ENCODE data around the gene LMBRD1. TPM values are rescaled to one million over a fixed set of nuclear protein-coding genes. Genes with fewer than 3 reads are reported as not detected.

LMBRD1 gene
- total and polyA plus RNA-seq, 2 of the 4 experiments (the other 2 are of a cell fraction): 3.9 to 8.7 TPM

DNA sequence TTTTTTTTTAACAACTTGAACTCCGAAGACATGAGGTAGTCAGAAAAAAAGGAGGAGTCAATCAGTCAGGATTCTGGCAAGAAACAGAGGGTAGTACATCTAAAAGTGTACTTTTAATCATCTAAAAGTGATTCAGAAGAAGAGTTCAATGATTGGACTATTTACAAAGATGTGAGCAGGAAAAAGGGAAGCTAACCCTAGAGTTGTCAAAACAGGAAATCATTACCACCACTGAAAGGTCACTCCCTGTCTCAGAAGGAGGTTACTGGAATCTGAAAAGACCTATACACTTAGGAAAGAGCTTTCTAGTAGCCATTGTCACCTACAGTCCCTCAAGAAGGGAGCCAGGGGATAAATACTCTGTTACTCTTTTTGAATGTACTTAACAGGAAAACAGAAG lies 16.7 kb upstream of the LMBRD1 start:
- Histone ChIP-seq H4K20me1 (ENCODE audit: insufficient read depth, low read length) (no peaks in the 10 kb centered on the region), H2AK5ac (ENCODE audit: low read depth, low read length) (no peak overlapping the region), H2BK5ac (ENCODE audit: low read depth, low read length, poor library complexity, severe bottlenecking) (no peak overlapping the region), H3K56ac (ENCODE audit: extremely low read depth, insufficient read depth, low read length) (no peak overlapping the region), H3K14ac (replicated peaks; ENCODE audit: low read depth, low read length) (no peak overlapping the region), H2AK9ac (replicated peaks; ENCODE audit: low read depth, low read length, poor library complexity) (no peak overlapping the region), H2BK20ac (ENCODE audit: low read depth, low read length) (no peak overlapping the region), H3K27ac (ENCODE audit: insufficient read depth, low read length) (no peak overlapping the region), H3K27me3 (ENCODE audit: control insufficient read depth, insufficient read depth, low read length) (no peaks in the 10 kb centered on the region), H3K9me1 (ENCODE audit: insufficient read depth, low read length) (no peaks in the 10 kb centered on the region), H2AFZ (replicated peaks; ENCODE audit: low read length, poor library complexity) (no peak overlapping the region), H3K23ac (ENCODE audit: low read depth, low read length) (no peak overlapping the region), H3K4me2 (ENCODE audit: low read depth, low read length) (no peak overlapping the region), H2BK15ac (ENCODE audit: low read depth, low read length) (no peak overlapping the region), H3K4me3 (ENCODE audit: insufficient read depth, low read depth, low read length) (no peak overlapping the region), H3K4me1 (ENCODE audit: control insufficient read depth, insufficient read depth, low read length) (no peaks in the 10 kb centered on the region; the same call in 1 of the 2 replicates), H3K9ac (ENCODE audit: low read depth, low read length) (no peak overlapping the region), H3K36me3 (ENCODE audit: control insufficient read depth, insufficient read depth, low read length) (no peaks in the 10 kb centered on the region), H3K79me1 (ENCODE audit: low read depth in 1 of 2, low read length in 2 of 2) (no peaks in the 10 kb centered on the region), H4K5ac (ENCODE audit: low read depth, low read length) (no peak overlapping the region), H4K91ac (ENCODE audit: insufficient read depth, low read depth, low read length) (no peak overlapping the region), H3K4ac (ENCODE audit: low read depth, low read length) (no peak overlapping the region), H3K18ac (ENCODE audit: low read depth, low read length) (no peak overlapping the region), H2BK120ac (ENCODE audit: low read depth, low read length) (no peak overlapping the region), H4K8ac (ENCODE audit: low read depth in 2 of 2, low read length in 2 of 2) (no peak overlapping the region), H3K9me3 (ENCODE audit: control insufficient read depth, insufficient read depth, low read length) (no peaks in the 10 kb centered on the region)
- POLR2A ChIA-PET (ENCODE audit: unreplicated experiment): no interaction called here
- no TSS peak for BruUV-seq (replicated peaks)
- dilution Hi-C loops (cut with HindIII; ENCODE audit: low sequenced_read_pairs, unreplicated experiment) (no loop called here), in situ Hi-C loops (cut with MboI; ENCODE audit: low sequenced_read_pairs) (no loop called here), intact Hi-C loops (cut with micrococcal nuclease) (no loop called here)
- CTCF ChIA-PET: interaction anchor here (0.6 kb wide), 1 partner anchor 30 kb away, joined by 8 read pairs; no protein-coding TSS in a partner anchor
- WGBS, 2 experiments (ENCODE audit: extremely low coverage in 2 of 2, insufficient read length in 1 of 2): no CpG with 5 or more reads among the region's 1 CpG
- ATAC-seq (ENCODE audit: low read depth): no peak
- no peak for DNase-seq
- TF ChIP-seq POLR2A (IDR thresholded peaks at IDR 0.05; ENCODE audit: low read depth, low read length) (no peak), NFE2L2 (IDR thresholded peaks at IDR 0.05; ENCODE audit: low read depth, low read length) (no peak), FOS (IDR thresholded peaks at IDR 0.05; ENCODE audit: low read depth, low read length) (no peak), CEBPB (IDR thresholded peaks at IDR 0.05; ENCODE audit: low read depth, low read length) (no peak), BHLHE40 (IDR thresholded peaks at IDR 0.05; ENCODE audit: low read depth, low read length) (no peak), MXI1 (IDR thresholded peaks at IDR 0.05; ENCODE audit: borderline replicate concordance, low read depth, low read length) (no peak), RAD21 (IDR thresholded peaks at IDR 0.05; ENCODE audit: low read length) (no peak), MAFK (IDR thresholded peaks at IDR 0.05; ENCODE audit: low read depth, low read length) (no peak), RFX5 (IDR thresholded peaks at IDR 0.05; ENCODE audit: low read depth, low read length) (no peak), RCOR1 (IDR thresholded peaks at IDR 0.05; ENCODE audit: insufficient replicate concordance, low read length) (no peak)
- TF ChIP-seq, protein P1, sequence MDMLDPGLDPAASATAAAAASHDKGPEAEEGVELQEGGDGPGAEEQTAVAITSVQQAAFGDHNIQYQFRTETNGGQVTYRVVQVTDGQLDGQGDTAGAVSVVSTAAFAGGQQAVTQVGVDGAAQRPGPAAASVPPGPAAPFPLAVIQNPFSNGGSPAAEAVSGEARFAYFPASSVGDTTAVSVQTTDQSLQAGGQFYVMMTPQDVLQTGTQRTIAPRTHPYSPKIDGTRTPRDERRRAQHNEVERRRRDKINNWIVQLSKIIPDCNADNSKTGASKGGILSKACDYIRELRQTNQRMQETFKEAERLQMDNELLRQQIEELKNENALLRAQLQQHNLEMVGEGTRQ (IDR thresholded peaks at IDR 0.05; ENCODE audit: low read depth, low read length): no peak
